Measurements from ENCODE around the gene PEX16. TPM values are rescaled to one million over a fixed set of nuclear protein-coding genes. Genes with fewer than 3 reads are reported as not detected.
"Not testable (repeated sequence)": the region's sequence is repeated elsewhere in the genome, so short reads cannot be mapped to it uniquely, and the experiment has no call there.

PEX16 gene
- total RNA-seq, 2 experiments from 2014 or later = 32.1 to 35.3 TPM

GRCh38 chr11:45920531-45921477, 3.1 kb upstream of the PEX16 start:
- ChIA-PET POLR2A (no interaction called here), CTCF (no interaction called here)

- ChIA-PET CTCF (no interaction called here), POLR2A (no interaction called here)
Measured at GRCh38 chr11:45919806-45920530, 2.3 kb upstream of the PEX16 start.

- ChIA-PET POLR2A (no interaction called here), CTCF (interaction anchor here (1.0 to 1.3 kb wide), 2 partner anchors 12 to 72 kb away, joined by 3 read pairs; partner anchors contain the start of gene CRY2)
Measured at GRCh38 chr11:45918962-45919675, 1.4 kb upstream of the PEX16 start.

GRCh38 chr11:45918331-45918941, 759 bp upstream of the PEX16 start:
- CTCF ChIA-PET = interaction anchor here (0.7 to 1.7 kb wide), 4 partner anchors 12 to 72 kb away, joined by 3 to 4 read pairs (median 4); partner anchors contain the start of gene CRY2
- POLR2A ChIA-PET = interaction anchor here (0.6 to 1.0 kb wide), 5 partner anchors 13 to 203 kb away, joined by 3 to 7 read pairs (median 3); partner anchors contain the start of gene SLC35C1

GRCh38 chr11:45917286-45917622, 423 bp downstream of the PEX16 start:
- POLR2A ChIA-PET = interaction anchor here (1.0 kb wide), 1 partner anchor 112 kb away, joined by 5 read pairs; the partner anchor contains the start of gene SLC35C1
- CTCF ChIA-PET = interaction anchor here (1.7 kb wide), 1 partner anchor 19 kb away, joined by 4 read pairs; no protein-coding TSS in a partner anchor

GRCh38 chr11:45915446-45915845, 2.2 kb downstream of the PEX16 start:
- POLR2A ChIA-PET = no interaction called here
- CTCF ChIA-PET = no interaction called here

GRCh38 chr11:45913942-45914635, 3.6 kb downstream of the PEX16 start:
- ChIA-PET CTCF (no interaction called here), POLR2A (no interaction called here)

- ChIA-PET CTCF (no interaction called here), POLR2A (no interaction called here)
Measured at GRCh38 chr11:45913514-45913913, 4.2 kb downstream of the PEX16 start.

- CTCF ChIA-PET = no interaction called here
Measured at GRCh38 chr11:45910623-45911022, 7.1 kb downstream of the PEX16 start.

GRCh38 chr11:45909594-45910475, 7.8 kb downstream of the PEX16 start:
- CTCF ChIA-PET = no interaction called here

More at GRCh38 chr11:45910623-45911022, 7.1 kb downstream of the PEX16 start:
- POLR2A ChIA-PET = no interaction called here

GRCh38 chr11:45907911-45908370, 9.7 kb downstream of the PEX16 start:
- ChIA-PET POLR2A (no interaction called here), CTCF (no interaction called here)

More at GRCh38 chr11:45909594-45910475, 7.8 kb downstream of the PEX16 start:
- POLR2A ChIA-PET = no interaction called here

- ChIA-PET POLR2A (no interaction called here), CTCF (no interaction called here)
Measured at GRCh38 chr11:45906965-45907611, 10.6 kb downstream of the PEX16 start, which contains the start of gene FREY1. Gene FREY1 (minus strand): TSS chr11:45907271. CDS start chr11:45907245, 26 bp downstream.

- CTCF ChIA-PET = no interaction called here
- POLR2A ChIA-PET = no interaction called here
Measured at GRCh38 chr11:45906096-45906682, 11.5 kb downstream of the PEX16 start.

GRCh38 chr11:45905576-45905975, 12.1 kb downstream of the PEX16 start:
- CTCF ChIA-PET, POLR2A ChIA-PET: not testable (repeated sequence)

GRCh38 chr11:45905095-45905494, 12.6 kb downstream of the PEX16 start:
- POLR2A ChIA-PET = no interaction called here

GRCh38 chr11:45904309-45904915, 13.3 kb downstream of the PEX16 start:
- ChIA-PET POLR2A (no interaction called here), CTCF (no interaction called here)

More at GRCh38 chr11:45905095-45905494, 12.6 kb downstream of the PEX16 start:
- CTCF ChIA-PET = no interaction called here
